ENCODE data around the gene ARHGEF19. TPM values are rescaled to one million over a fixed set of nuclear protein-coding genes. Genes with fewer than 3 reads are reported as not detected.

ARHGEF19 gene
- total and polyA plus RNA-seq, 9 of the 15 experiments (the other 6 are each of a cell fraction or from before 2014, with no cell fraction given): 0.73 to 21.0 (median 5.2) TPM

DNA sequence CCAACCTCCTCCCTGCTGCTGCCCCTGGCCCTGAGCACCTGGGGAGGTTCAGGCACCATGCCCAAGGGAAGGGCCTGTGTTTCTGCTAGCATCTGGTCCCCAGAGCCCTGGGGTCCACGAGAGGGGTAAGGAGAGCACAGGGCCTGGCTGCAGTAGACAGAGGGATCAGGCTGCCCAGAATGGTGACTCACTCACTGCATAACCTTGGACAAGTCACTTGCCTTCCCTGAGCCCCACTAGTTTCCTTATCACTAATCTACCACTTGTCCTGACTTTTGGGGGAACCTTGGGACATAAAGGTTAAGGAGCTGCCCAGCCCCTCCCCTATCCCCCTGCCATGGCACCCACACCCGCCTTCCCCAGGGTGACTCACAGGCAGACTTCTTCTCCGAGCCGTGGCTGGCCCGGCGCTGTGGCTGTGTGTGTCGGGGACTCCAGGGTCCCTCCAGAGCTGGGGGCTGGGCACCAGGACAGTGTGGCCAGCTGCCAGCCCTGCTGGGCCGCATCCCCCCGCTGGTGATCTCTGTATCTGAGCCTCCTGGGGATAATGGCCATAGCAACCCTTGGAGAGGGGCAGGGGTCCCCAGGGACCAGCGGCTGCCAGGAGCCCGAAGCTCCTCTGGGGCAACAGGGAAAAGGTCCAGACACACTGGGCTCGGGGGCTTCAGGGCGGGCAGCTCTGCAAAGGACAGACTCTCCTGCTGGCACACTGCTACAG lies 4.0 kb downstream of the ARHGEF19 start (continued):
- TF ChIP-seq, protein P1, sequence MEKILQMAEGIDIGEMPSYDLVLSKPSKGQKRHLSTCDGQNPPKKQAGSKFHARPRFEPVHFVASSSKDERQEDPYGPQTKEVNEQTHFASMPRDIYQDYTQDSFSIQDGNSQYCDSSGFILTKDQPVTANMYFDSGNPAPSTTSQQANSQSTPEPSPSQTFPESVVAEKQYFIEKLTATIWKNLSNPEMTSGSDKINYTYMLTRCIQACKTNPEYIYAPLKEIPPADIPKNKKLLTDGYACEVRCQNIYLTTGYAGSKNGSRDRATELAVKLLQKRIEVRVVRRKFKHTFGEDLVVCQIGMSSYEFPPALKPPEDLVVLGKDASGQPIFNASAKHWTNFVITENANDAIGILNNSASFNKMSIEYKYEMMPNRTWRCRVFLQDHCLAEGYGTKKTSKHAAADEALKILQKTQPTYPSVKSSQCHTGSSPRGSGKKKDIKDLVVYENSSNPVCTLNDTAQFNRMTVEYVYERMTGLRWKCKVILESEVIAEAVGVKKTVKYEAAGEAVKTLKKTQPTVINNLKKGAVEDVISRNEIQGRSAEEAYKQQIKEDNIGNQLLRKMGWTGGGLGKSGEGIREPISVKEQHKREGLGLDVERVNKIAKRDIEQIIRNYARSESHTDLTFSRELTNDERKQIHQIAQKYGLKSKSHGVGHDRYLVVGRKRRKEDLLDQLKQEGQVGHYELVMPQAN (IDR thresholded peaks at IDR 0.05; ENCODE audit: borderline replicate concordance): no peak
- TF ChIP-seq JUND (IDR thresholded peaks at IDR 0.05; ENCODE audit: borderline replicate concordance, low read depth, low read length): peak; percentile 83
- TF ChIP-seq JUND (tag; IDR thresholded peaks at IDR 0.05; ENCODE audit: borderline replicate concordance, low read depth, low read length): peak; percentile 77; the same call in 2 of the 3 replicates
- no peak for TF ChIP-seq NCOR1 (IDR thresholded peaks at IDR 0.05)
- TF ChIP-seq ZNF143 (CRISPR knock-in tag; IDR thresholded peaks at IDR 0.05): 0 out of 2 replicates have a peak, but pooled peaks have one; percentile 47
- peak; percentile 7; the same call in 1 of the 2 replicates for TF ChIP-seq BHLHE40 (IDR thresholded peaks at IDR 0.05; ENCODE audit: low read length)
- TF ChIP-seq ZNF695 (CRISPR knock-in tag; IDR thresholded peaks at IDR 0.05): no peak
- 0 out of 2 replicates have a peak, but pooled peaks have one; percentile 35 for TF ChIP-seq GATAD2A (IDR thresholded peaks at IDR 0.05)
- peak; percentile 56; the same call in 1 of the 2 replicates for TF ChIP-seq JUN (IDR thresholded peaks at IDR 0.05; ENCODE audit: borderline replicate concordance, low read depth, low read length)
- no peak for TF ChIP-seq JUN (CRISPR knock-in tag; IDR thresholded peaks at IDR 0.05; ENCODE audit: borderline replicate concordance)

All from K562 (cell line).